K562 (cell line): Measurements from ENCODE around the gene ZCCHC24. TPM values are rescaled to one million over a fixed set of nuclear protein-coding genes. Genes with fewer than 3 reads are reported as not detected.

Experiments used
- CHD4 ChIP-seq: fragments of 200-600 bp; sonication (generic); IDR thresholded peaks from 3 replicates; pipeline ENCODE4 v1.6.1; 2012; ENCODE audit warnings: low read depth, mild to moderate bottlenecking, mixed read lengths, low read length, inconsistent platforms; ENCODE audit not compliant: insufficient read depth, insufficient replicate concordance, poor library complexity, severe bottlenecking
- EP300 ChIP-seq: IDR thresholded peaks from 2 replicates; pipeline ENCODE4 v1.6.1; 2012; ENCODE audit warnings: low read length, improper control_type of control experiment
- FOXK1 ChIP-seq: sonication (generic); formaldehyde crosslinking; IDR thresholded peaks from 2 replicates; pipeline ENCODE4 v1.8.0; 2022; ENCODE audit warnings: missing genetic modification reagents, mild to moderate bottlenecking, borderline replicate concordance
- GABPA ChIP-seq: fragments of 200-800 bp; sonication (Bioruptor generic); conservative IDR thresholded peaks from 2 replicates; pipeline ENCODE4 v1.6.1; 2016; ENCODE audit warnings: low read depth, missing genetic modification characterization, missing compliant biosample characterization
- HNRNPUL1 ChIP-seq: fragments of 200-400 bp; formaldehyde crosslinking; IDR thresholded peaks from 2 replicates; pipeline ENCODE4 v1.6.1; 2017; ENCODE audit warnings: low read length
- HSF4 ChIP-seq: fragments of 250-450 bp; sonication (Bioruptor Pico); IDR thresholded peaks from 2 replicates; pipeline ENCODE4 v2.1.2; 2022; ENCODE audit warnings: mild to moderate bottlenecking, moderate library complexity, borderline replicate concordance
- PHF20 ChIP-seq: fragments of 450-650 bp; IDR thresholded peaks from 2 replicates; pipeline ENCODE4 v1.6.1; 2018; ENCODE audit not compliant: partially characterized antibody
- PURB ChIP-seq: sonication (generic); formaldehyde crosslinking; IDR thresholded peaks from 2 replicates; pipeline ENCODE4 v1.9.0; 2021; ENCODE audit warnings: low read depth, mild to moderate bottlenecking, missing genetic modification reagents
- SAFB ChIP-seq: fragments of 200-400 bp; formaldehyde crosslinking; IDR thresholded peaks from 2 replicates; pipeline ENCODE4 v1.6.1; 2017; ENCODE audit warnings: low read depth, low read length, borderline replicate concordance
- USF2 ChIP-seq: sonication (generic); formaldehyde crosslinking; IDR thresholded peaks from 2 replicates; pipeline ENCODE4 v1.5.0; 2020; ENCODE audit warnings: missing genetic modification reagents
- ZBTB43 ChIP-seq: sonication (generic); formaldehyde crosslinking; IDR thresholded peaks from 2 replicates; pipeline ENCODE4 v1.8.0; 2023; ENCODE audit warnings: mild to moderate bottlenecking, missing genetic modification reagents
- ZBTB9 ChIP-seq: fragments of 450-650 bp; formaldehyde crosslinking; IDR thresholded peaks from 2 replicates; pipeline ENCODE4 v1.4.0; 2020; ENCODE audit warnings: mild to moderate bottlenecking, moderate library complexity
- ZNF121 ChIP-seq: sonication (generic); formaldehyde crosslinking; conservative IDR thresholded peaks from 2 replicates; pipeline ENCODE4 v1.8.0; 2022; ENCODE audit warnings: missing genetic modification reagents
- ZNF384 ChIP-seq: IDR thresholded peaks from 2 replicates; pipeline ENCODE4 v1.6.1; 2012; ENCODE audit warnings: low read depth, low read length, improper control_type of control experiment
- ZNF644 ChIP-seq: fragments of 200-800 bp; sonication (Bioruptor generic); IDR thresholded peaks from 2 replicates; pipeline ENCODE4 v1.6.1; 2016; ENCODE audit warnings: low read depth, missing genetic modification characterization, missing compliant biosample characterization
- polyA plus RNA-seq, 8 experiments: library from polyadenylated mRNA; depleted of rRNA in 4 of 8; stranded (reverse) in 5 of 8; unstranded in 3 of 8; fragments of >200 nt; fragmentation: Nextera tagmentation in 2 of 8; fragmentation: Illumina TruSeq in 1 of 8; extraction: Ambion mirVana in 2 of 8; extraction: Trizol in 1 of 8; gene quantifications; 2 replicates each; pipeline versions ENCODE4 v1.2.1 to v1.2.3, GENCODE V29; 2011 to 2014; ENCODE audit warnings: inconsistent platforms in 1 of 8, missing spikeins in 1 of 8
- total RNA-seq, 7 experiments: library from RNA; depleted of rRNA in 6 of 7; stranded (reverse); fragments of >200 nt in 6 of 7; fragmentation: Illumina TruSeq in 2 of 7; extraction: Trizol in 2 of 7; gene quantifications; 2 replicates each; pipeline versions ENCODE4 v1.2.1 to v1.2.3, GENCODE V29; 2011 to 2021; ENCODE audit warnings: low replicate concordance in 1 of 7
- TF ChIP-seq, protein P1 (sequence below): sonication (generic); formaldehyde crosslinking; IDR thresholded peaks from 2 replicates; pipeline ENCODE4 v1.8.1; 2023; ENCODE audit warnings: mild to moderate bottlenecking, missing genetic modification reagents
- TF ChIP-seq, protein P2 (sequence below): fragments of 250-450 bp; sonication (Bioruptor Pico); IDR thresholded peaks from 2 replicates; pipeline ENCODE4 v1.4.0; 2020
- TF ChIP-seq, protein P3 (sequence below), 2 experiments: IDR thresholded peaks; 2 replicates each; pipeline ENCODE4 v1.6.1; 2011; ENCODE audit warnings: borderline replicate concordance in 1 of 2, control low read depth in 1 of 2, low read depth in 1 of 2, low read length in 1 of 2, mild to moderate bottlenecking in 1 of 2, mixed read lengths in 1 of 2, moderate library complexity in 1 of 2; ENCODE audit not compliant: insufficient read depth in 1 of 2, insufficient read length in 1 of 2, poor library complexity in 1 of 2, severe bottlenecking in 1 of 2; ENCODE audit errors: extremely low read depth in 1 of 2

Gene ZCCHC24
- total and polyA plus RNA-seq, 9 of the 15 experiments (the other 6 are each of a cell fraction or from before 2014, with no cell fraction given) = 0.84 to 11.0 (median 4.6) TPM

- TF ChIP-seq, protein P1, sequence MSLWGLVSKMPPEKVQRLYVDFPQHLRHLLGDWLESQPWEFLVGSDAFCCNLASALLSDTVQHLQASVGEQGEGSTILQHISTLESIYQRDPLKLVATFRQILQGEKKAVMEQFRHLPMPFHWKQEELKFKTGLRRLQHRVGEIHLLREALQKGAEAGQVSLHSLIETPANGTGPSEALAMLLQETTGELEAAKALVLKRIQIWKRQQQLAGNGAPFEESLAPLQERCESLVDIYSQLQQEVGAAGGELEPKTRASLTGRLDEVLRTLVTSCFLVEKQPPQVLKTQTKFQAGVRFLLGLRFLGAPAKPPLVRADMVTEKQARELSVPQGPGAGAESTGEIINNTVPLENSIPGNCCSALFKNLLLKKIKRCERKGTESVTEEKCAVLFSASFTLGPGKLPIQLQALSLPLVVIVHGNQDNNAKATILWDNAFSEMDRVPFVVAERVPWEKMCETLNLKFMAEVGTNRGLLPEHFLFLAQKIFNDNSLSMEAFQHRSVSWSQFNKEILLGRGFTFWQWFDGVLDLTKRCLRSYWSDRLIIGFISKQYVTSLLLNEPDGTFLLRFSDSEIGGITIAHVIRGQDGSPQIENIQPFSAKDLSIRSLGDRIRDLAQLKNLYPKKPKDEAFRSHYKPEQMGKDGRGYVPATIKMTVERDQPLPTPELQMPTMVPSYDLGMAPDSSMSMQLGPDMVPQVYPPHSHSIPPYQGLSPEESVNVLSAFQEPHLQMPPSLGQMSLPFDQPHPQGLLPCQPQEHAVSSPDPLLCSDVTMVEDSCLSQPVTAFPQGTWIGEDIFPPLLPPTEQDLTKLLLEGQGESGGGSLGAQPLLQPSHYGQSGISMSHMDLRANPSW (CRISPR knock-in tag) = 0 out of 2 replicates have a peak, but pooled peaks have one; percentile 23
- TF ChIP-seq ZNF121 (CRISPR knock-in tag) (no peak), CHD4 (peak; percentile 18), ZBTB43 (CRISPR knock-in tag) (0 out of 2 replicates have a peak, but pooled peaks have one; percentile 27), ZBTB9 (CRISPR knock-in tag) (no peak), ZNF384 (no peak), SAFB (peak; percentile 60), FOXK1 (CRISPR knock-in tag) (no peak), ZNF644 (tag) (no peak), HSF4 (CRISPR knock-in tag) (no peak), USF2 (no peak), HNRNPUL1 (no peak), PHF20 (no peak), PURB (CRISPR knock-in tag) (no peak), GABPA (tag) (peak; percentile 57), EP300 (no peak)
- TF ChIP-seq, protein P2, sequence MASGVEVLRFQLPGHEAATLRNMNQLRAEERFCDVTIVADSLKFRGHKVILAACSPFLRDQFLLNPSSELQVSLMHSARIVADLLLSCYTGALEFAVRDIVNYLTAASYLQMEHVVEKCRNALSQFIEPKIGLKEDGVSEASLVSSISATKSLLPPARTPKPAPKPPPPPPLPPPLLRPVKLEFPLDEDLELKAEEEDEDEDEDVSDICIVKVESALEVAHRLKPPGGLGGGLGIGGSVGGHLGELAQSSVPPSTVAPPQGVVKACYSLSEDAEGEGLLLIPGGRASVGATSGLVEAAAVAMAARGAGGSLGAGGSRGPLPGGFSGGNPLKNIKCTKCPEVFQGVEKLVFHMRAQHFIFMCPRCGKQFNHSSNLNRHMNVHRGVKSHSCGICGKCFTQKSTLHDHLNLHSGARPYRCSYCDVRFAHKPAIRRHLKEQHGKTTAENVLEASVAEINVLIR (CRISPR knock-in tag) = no peak
- TF ChIP-seq, protein P3, sequence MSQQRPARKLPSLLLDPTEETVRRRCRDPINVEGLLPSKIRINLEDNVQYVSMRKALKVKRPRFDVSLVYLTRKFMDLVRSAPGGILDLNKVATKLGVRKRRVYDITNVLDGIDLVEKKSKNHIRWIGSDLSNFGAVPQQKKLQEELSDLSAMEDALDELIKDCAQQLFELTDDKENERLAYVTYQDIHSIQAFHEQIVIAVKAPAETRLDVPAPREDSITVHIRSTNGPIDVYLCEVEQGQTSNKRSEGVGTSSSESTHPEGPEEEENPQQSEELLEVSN (IDR thresholded peaks at IDR 0.05; ENCODE audit: borderline replicate concordance in 1 of 2, extremely low read depth in 1 of 2, insufficient read depth in 1 of 2, insufficient read length in 1 of 2, low read depth in 1 of 2, low read length in 1 of 2, poor library complexity in 1 of 2, severe bottlenecking in 1 of 2) = peak; percentile 90 to 97
These were observed 98.1 kb downstream of the ZCCHC24 start, which contains the start of gene PPIF (continued) for GRCh38 chr10:79347226-79347893.
